ENCODE results near the gene CD82.

Gene CD82

DNA sequence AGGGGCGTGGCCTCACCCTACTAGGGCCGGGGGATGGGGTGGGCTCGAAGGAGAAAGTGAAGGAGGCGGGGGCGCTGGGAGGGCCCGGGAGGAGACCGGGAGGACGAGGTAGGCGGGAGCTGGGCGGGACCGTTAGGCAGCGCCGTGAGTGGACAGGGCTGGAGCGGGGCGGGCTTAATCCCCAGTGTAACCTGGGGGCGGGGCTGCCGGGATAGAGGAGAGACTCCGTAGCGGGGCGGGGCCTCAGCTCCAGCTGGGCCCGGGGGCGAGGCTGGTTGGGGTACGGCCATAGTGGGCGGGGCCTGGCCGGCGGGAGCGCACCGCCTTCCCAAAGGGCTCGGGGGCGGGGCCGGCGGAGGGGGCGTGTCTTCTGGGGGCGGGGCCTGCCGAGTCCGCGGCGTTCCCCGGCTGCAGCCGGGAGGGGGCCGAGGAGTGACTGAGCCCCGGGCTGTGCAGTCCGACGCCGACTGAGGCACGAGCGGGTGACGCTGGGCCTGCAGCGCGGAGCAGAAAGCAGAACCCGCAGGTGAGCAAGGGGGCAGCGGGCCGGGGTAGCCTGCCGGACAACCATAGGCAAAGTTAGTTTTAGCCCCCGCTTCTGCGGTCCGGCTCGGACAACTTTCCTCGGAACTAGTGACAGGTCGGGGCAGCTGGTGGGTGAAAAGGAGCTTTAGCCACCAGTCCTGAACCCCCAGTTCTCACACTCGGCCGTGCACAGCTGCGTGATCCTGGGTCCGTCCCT is at the start of gene CD82:
CD82 (plus strand) TSS at position 453 of the 742 bp plus-strand sequence. CDS start 29,000 bp downstream, outside the sequence.
- DNase-seq (ENCODE audit: low read depth): peak; percentile 92

- DNase-seq (ENCODE audit: low read depth): no peak
These were observed 48.6 kb upstream of the CD82 start for GRCh38 chr11:44516688-44517507.

DNA sequence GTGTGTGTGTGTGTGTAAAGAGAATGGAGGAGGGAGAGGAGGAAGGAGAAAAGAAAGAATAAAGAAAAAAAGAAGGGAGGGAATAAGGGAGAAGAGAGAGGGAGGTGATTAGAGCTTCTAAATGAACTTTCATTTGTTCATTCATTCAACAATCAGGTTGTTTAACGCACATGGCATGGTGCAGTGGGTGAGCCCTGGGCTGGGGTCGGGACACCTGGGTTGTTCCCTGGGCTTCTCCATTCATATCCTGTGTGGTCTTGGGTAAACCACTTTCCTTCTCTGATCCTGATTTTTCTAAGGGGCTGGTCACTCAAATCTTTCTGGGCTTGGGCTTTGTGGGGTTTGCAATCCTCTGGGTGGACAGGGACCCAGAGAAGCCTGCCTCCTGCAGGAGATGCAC is 47.9 kb upstream of the CD82 start:
- no peak for DNase-seq (ENCODE audit: low read depth)

GRCh38 chr11:44518968-44519550 is 46.4 kb upstream of the CD82 start:
- DNase-seq (ENCODE audit: low read depth): no peak

- DNase-seq (ENCODE audit: low read depth): no peak
These were observed 45.3 kb upstream of the CD82 start for GRCh38 chr11:44519989-44520737.

DNA sequence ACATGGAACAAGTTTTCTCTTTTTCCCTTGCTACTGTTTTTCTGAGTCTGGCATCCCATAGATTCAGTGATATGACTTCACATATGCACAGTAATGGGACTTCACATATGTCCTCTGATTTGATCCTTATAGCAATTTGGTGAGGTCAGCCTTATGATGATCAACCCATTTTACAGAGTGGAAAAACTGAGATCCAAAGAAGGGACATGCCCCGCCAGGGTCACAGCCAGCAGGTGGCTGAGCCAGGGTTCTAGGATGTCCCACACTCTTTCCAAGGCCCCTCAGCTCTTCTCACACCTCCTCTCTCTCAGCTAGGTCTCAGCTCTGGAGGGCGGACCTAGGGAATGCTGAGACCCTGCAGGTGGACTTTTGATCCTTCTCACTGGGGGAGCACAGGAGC is 44.3 kb upstream of the CD82 start:
- no peak for DNase-seq (ENCODE audit: low read depth)

DNA sequence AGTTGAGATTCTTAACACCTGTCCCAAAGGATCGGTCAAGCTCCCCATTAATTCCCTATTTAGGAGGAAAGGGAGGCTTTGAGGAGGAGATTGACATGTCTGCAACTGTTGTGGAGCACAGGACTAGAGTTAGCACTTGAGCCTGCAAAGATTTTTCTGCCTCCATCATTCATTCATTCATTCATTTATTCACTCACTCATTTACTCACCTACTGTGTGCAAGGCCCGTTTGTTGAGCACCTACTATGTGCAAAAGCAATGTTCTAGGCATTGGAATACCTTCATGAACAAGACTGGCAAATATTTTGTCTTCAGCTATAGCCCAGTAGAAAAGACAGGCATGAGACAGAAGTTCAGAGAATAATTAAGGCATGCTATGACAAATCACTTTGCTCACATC is 43.2 kb upstream of the CD82 start:
- DNase-seq (ENCODE audit: low read depth): no peak

- no peak for DNase-seq (ENCODE audit: low read depth)
These were observed 41.1 kb upstream of the CD82 start for GRCh38 chr11:44524346-44524745.

DNA sequence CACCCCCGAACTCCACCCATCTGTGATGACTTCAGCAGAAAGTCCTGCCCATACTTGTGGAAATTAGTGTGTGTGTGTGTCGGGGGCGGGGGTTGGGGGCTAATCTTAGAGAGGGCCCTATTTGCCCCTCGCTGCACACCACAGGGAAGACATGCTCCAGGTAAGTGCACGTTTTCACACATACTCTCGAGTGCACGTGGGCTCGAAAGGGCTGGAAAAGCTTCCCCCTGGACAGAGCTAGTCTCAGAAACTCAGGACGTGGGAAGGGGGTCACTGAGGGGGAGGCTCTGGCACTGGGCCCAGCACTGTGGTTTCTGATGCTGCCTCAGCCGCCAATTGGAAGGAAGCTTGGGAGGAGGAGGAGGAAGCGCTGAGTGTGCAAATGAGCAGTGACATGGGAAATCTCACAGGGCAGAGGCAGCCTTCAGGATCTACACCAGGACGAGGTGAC is 40.7 kb upstream of the CD82 start:
- no peak for DNase-seq (ENCODE audit: low read depth)

GRCh38 chr11:44525473-44526252 is 39.8 kb upstream of the CD82 start:
- no peak for DNase-seq (ENCODE audit: low read depth)

DNA sequence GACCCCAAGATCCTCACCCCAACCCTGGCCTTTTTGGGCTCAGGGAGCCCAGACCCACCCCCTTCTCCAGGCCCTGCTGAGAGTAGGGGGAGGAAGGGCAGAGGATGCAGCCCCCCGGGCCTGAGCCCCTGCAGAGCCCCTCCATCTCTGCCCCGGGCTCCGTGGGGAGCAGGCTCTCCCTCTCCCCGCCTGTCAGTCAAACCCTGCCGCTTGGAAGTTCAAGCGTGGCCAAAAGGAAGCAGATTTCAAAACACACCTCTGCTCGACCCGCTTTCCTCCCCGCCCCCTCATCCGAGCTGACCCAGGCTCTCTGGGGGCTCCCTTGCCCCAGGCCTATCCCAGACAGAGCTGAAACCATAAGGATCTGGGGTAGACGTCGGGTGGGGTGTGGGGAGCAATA is 39.0 kb upstream of the CD82 start:
- DNase-seq (ENCODE audit: low read depth): no peak

GRCh38 chr11:44527476-44527875 is 38.0 kb upstream of the CD82 start:
- no peak for DNase-seq (ENCODE audit: low read depth)

GRCh38 chr11:44528103-44528502 is 37.4 kb upstream of the CD82 start:
- no peak for DNase-seq (ENCODE audit: low read depth)

GRCh38 chr11:44528581-44528980 is 36.9 kb upstream of the CD82 start:
- DNase-seq (ENCODE audit: low read depth): no peak

- DNase-seq (ENCODE audit: low read depth): no peak
These were observed 35.5 kb upstream of the CD82 start for GRCh38 chr11:44529895-44530412.

GRCh38 chr11:44530413-44531115 is 34.9 kb upstream of the CD82 start:
- no peak for DNase-seq (ENCODE audit: low read depth)

- no peak for DNase-seq (ENCODE audit: low read depth)
These were observed 34.4 kb upstream of the CD82 start for GRCh38 chr11:44531116-44531504.

DNA sequence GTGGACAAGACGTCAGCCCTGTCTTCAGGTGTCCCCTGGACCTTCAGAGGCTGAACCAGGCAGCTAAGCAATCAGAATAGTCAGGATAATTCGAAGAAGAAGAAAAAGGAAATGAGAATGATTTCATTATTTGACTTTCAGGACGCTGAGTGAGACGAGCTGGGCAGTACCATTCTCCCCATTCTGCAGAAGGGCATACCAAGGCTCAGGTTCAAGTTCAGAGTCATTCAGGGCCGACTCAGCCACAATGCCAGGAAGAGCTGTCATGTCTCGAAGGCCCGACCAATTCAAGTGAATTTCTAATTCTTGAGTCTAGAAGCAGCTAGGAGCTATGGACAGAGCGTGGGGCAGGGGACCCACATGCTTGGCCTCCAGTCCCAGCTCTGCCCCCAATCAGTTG is 33.8 kb upstream of the CD82 start:
- no peak for DNase-seq (ENCODE audit: low read depth)

GRCh38 chr11:44532809-44533208 is 32.7 kb upstream of the CD82 start:
- no peak for DNase-seq (ENCODE audit: low read depth)

DNA sequence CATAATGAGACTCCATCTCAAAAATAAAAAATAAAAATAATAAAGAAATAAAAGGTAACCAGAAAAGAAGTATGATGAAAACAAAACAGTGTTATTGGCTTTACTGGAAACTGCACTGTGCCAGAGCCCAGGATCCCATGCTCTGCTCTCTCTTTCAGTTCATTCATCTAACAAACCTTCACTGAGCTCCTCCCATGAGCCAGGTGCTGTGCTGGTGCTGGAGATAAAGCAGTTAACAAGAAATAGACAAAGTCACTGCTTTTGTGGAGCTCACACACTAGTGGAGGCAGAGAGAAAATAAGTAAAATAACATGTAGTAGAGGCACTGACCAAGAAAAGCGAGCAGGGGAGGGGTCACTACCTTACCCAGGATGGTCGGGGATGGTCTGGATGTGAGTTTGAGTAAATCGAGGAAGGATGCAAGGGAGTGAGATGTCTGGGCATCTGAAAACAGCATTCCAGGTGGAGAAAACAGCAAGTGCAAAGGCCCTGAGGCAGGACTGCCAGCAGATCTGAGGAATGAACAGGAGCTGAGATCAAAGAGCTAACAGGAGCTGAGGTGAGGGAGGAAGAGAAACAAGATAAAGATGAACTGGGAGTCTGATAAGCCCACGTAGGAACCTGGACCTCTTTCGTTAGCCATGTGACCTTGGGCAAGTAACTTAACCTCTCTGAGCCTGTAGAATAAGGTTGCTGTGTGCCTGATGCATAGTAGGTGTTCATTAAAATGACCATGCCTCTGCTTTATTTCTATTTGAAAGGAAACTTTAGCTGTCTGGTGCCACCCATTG is 31.3 kb upstream of the CD82 start:
- DNase-seq (ENCODE audit: low read depth): no peak

Data from stimulated activated CD8-positive, alpha-beta memory T cell treated with anti-CD3 and anti-CD28 coated beads, Interleukin-15, amount 100 ng/mL, for 1 hour (primary cell).